Suprapubic skin (tissue), 4 donors: ENCODE data around the gene NRCAM.

Experiments
- CTCF ChIP-seq, 2 donors: fragments of 200-600 bp in 1 of 2; fragments of 450-650 bp in 1 of 2; sonication (generic) in 1 of 2; IDR thresholded peaks; one replicate each; pipeline ENCODE4 v1.5.1; 2016 to 2019; ENCODE audit warnings: antibody characterized with exemption in 2 of 2, mild to moderate bottlenecking in 1 of 2, moderate library complexity in 1 of 2
- EP300 ChIP-seq: sonication (generic); formaldehyde crosslinking; IDR thresholded peaks from one replicate; pipeline ENCODE4 v1.6.1; 2017; ENCODE audit warnings: antibody characterized with exemption
- POLR2AphosphoS5 ChIP-seq, 3 donors: sonication (generic); formaldehyde crosslinking; IDR thresholded peaks; one replicate each; pipeline ENCODE4 v1.6.1; 2017; ENCODE audit warnings: antibody characterized with exemption in 3 of 3

GRCh38 chr7:108396080-108396479 lies 60.2 kb downstream of the NRCAM start:
- TF ChIP-seq CTCF (IDR thresholded peaks at IDR 0.05) = no peak
- TF ChIP-seq EP300 = no peak
- no peak for TF ChIP-seq POLR2AphosphoS5 (IDR thresholded peaks at IDR 0.05)
